Neutrophil (primary cell): ENCODE results near the gene THRB.

Experiments
- H3K27ac ChIP-seq: fragments of 200-600 bp; sonication (generic); 2 replicates; pipeline ENCODE4 v1.5.1; 2016; ENCODE audit warnings: mild to moderate bottlenecking, moderate library complexity
- H3K27me3 ChIP-seq: fragments of 200-600 bp; sonication (generic); 2 replicates; pipeline ENCODE4 v1.6.0; 2016; ENCODE audit warnings: mild to moderate bottlenecking
- H3K36me3 ChIP-seq: fragments of 200-600 bp; sonication (generic); 2 replicates; pipeline ENCODE4 v1.5.1; 2017
- H3K4me1 ChIP-seq, 2 experiments: fragments of 200-600 bp in 1 of 2; sonication (generic) in 1 of 2; 1 replicate in 1 of 2; 2 replicates in 1 of 2; pipeline versions ENCODE4 v1.5.1 to v1.6.1; 2013 to 2016; ENCODE audit warnings: low read depth in 1 of 2, low read length in 1 of 2, mild to moderate bottlenecking in 1 of 2, moderate library complexity in 1 of 2; ENCODE audit not compliant: control insufficient read depth in 1 of 2, insufficient read depth in 1 of 2
- H3K4me3 ChIP-seq, 2 experiments: fragments of 200-600 bp in 1 of 2; sonication (generic) in 1 of 2; 1 replicate in 1 of 2; 2 replicates in 1 of 2; pipeline ENCODE4 v1.5.1; 2013 to 2016; ENCODE audit warnings: low read depth in 1 of 2, low read length in 1 of 2, mild to moderate bottlenecking in 1 of 2, moderate library complexity in 1 of 2
- H3K9me3 ChIP-seq: fragments of 200-600 bp; sonication (generic); 2 replicates; pipeline ENCODE4 v1.5.1; 2016
- TF ChIP-seq, protein P1 (sequence below): fragments of 200-600 bp; sonication (generic); IDR thresholded peaks from 2 replicates; pipeline ENCODE4 v1.5.1; 2016; ENCODE audit warnings: antibody characterized with exemption

THRB gene

DNA sequence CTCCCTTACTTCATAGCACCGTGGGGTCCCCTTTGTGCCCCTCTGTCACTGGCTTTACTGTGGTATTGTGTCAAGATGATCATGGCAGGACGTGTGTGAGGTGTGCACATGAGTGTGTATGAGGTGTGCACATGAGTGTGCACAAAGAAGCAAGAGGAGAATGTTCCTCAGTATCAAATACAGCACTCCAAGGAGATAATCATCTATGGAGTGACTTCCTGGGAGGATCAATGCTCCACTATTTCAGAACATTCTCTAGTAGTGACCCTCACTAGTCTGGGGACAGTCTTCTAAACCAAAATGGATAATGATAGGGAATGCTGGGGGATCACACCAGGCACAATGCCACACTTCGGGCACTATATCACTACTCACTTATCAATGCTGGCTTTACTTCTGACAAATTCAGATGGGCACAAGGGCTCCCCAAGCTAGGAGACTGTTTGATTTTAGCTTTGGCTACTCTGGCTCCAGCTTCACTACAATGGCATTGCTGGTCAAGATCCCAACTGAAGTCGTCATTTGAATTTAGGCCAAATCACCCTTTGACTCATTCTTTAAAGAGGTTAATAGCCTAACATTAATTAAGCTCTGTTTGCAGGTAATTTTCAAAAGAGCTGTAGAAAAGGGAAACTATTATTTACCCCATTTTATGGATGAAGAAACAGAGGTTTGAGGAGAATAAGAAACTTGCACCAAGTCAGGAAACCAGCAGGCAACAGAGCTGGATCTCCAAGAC, 124.1 kb downstream of the THRB start:
- H3K4me3 ChIP-seq = no peak overlapping the region
- no peaks in the 10 kb centered on the region for H3K36me3 ChIP-seq
- TF ChIP-seq, protein P1, sequence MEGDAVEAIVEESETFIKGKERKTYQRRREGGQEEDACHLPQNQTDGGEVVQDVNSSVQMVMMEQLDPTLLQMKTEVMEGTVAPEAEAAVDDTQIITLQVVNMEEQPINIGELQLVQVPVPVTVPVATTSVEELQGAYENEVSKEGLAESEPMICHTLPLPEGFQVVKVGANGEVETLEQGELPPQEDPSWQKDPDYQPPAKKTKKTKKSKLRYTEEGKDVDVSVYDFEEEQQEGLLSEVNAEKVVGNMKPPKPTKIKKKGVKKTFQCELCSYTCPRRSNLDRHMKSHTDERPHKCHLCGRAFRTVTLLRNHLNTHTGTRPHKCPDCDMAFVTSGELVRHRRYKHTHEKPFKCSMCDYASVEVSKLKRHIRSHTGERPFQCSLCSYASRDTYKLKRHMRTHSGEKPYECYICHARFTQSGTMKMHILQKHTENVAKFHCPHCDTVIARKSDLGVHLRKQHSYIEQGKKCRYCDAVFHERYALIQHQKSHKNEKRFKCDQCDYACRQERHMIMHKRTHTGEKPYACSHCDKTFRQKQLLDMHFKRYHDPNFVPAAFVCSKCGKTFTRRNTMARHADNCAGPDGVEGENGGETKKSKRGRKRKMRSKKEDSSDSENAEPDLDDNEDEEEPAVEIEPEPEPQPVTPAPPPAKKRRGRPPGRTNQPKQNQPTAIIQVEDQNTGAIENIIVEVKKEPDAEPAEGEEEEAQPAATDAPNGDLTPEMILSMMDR = no peak
- H3K4me1 ChIP-seq = peaks cover 15 to 30% of the 10 kb centered on the region in 2 experiments
- no peak overlapping the region for H3K27ac ChIP-seq
- H3K9me3 ChIP-seq = no peaks in the 10 kb centered on the region
- no peaks in the 10 kb centered on the region for H3K27me3 ChIP-seq

GRCh38 chr3:24368605-24369004, 126.0 kb downstream of the THRB start:
- TF ChIP-seq, protein P1 = no peak
- H3K36me3 ChIP-seq = no peaks in the 10 kb centered on the region
- H3K4me1 ChIP-seq = peaks cover 15 to 36% of the 10 kb centered on the region in 2 experiments
- H3K9me3 ChIP-seq = no peaks in the 10 kb centered on the region
- no peaks in the 10 kb centered on the region for H3K27me3 ChIP-seq
- H3K4me3 ChIP-seq = no peak overlapping the region
- H3K27ac ChIP-seq = no peak overlapping the region

- Histone ChIP-seq H3K4me3 (no peak overlapping the region), H3K36me3 (no peaks in the 10 kb centered on the region), H3K9me3 (no peaks in the 10 kb centered on the region), H3K4me1 (peaks cover 15 to 36% of the 10 kb centered on the region in 2 experiments), H3K27me3 (no peaks in the 10 kb centered on the region), H3K27ac (peak overlapping the region; percentile 47)
- TF ChIP-seq, protein P1 = no peak
Measured at GRCh38 chr3:24367664-24368264, 126.9 kb downstream of the THRB start.

- H3K4me1 ChIP-seq = peaks cover 15 to 36% of the 10 kb centered on the region in 2 experiments
- H3K27me3 ChIP-seq = no peaks in the 10 kb centered on the region
- peak overlapping the region; percentile 47 for H3K27ac ChIP-seq
- H3K36me3 ChIP-seq = no peaks in the 10 kb centered on the region
- no peak overlapping the region for H3K4me3 ChIP-seq
- TF ChIP-seq, protein P1 = no peak
- H3K9me3 ChIP-seq = no peaks in the 10 kb centered on the region
Measured at GRCh38 chr3:24367216-24367615, 127.4 kb downstream of the THRB start.

- no peaks in the 10 kb centered on the region for H3K9me3 ChIP-seq
- H3K4me3 ChIP-seq = no peak overlapping the region
- H3K27ac ChIP-seq = no peak overlapping the region
- no peaks in the 10 kb centered on the region for H3K27me3 ChIP-seq
- TF ChIP-seq, protein P1 = no peak
- peaks cover 15 to 36% of the 10 kb centered on the region in 2 experiments for H3K4me1 ChIP-seq
- no peaks in the 10 kb centered on the region for H3K36me3 ChIP-seq
Measured at GRCh38 chr3:24365168-24365567, 129.5 kb downstream of the THRB start.
